H9 (cell line): Measurements from ENCODE around the gene LHFPL6. TPM values are rescaled to one million over a fixed set of nuclear protein-coding genes. Genes with fewer than 3 reads are reported as not detected.

Experiments used
- DNase-seq: peaks from one replicate; pipeline ENCODE4 v3.0.0-alpha.2; 2017
- H2AFZ ChIP-seq: one replicate; pipeline ENCODE4 v1.6.1; 2013; ENCODE audit warnings: mild to moderate bottlenecking, low read length, control low read depth, moderate library complexity
- H2AK5ac ChIP-seq: 2 replicates; pipeline ENCODE4 v1.6.1; 2013; ENCODE audit warnings: low read length, control low read depth, mixed read lengths; ENCODE audit not compliant: insufficient read length
- H2BK120ac ChIP-seq: one replicate; pipeline ENCODE4 v1.6.1; 2013; ENCODE audit warnings: low read depth, mild to moderate bottlenecking, low read length, control low read depth, inconsistent platforms; ENCODE audit not compliant: poor library complexity, severe bottlenecking
- H2BK12ac ChIP-seq: 2 replicates; pipeline ENCODE4 v1.6.1; 2013; ENCODE audit warnings: low read length, control low read depth, mixed read lengths, low read depth; ENCODE audit not compliant: insufficient read length
- H2BK15ac ChIP-seq: 2 replicates; pipeline ENCODE4 v1.6.1; 2013; ENCODE audit warnings: low read depth, low read length, control low read depth
- H2BK20ac ChIP-seq: one replicate; pipeline ENCODE4 v1.6.1; 2013; ENCODE audit warnings: low read depth, mild to moderate bottlenecking, low read length, control low read depth, inconsistent platforms; ENCODE audit not compliant: poor library complexity, severe bottlenecking
- H2BK5ac ChIP-seq: 2 replicates; pipeline ENCODE4 v1.6.1; 2013; ENCODE audit warnings: low read length, control low read depth, mixed read lengths; ENCODE audit not compliant: insufficient read length
- H3K14ac ChIP-seq: 2 replicates; pipeline ENCODE4 v1.6.1; 2013; ENCODE audit warnings: low read length, control low read depth; ENCODE audit not compliant: insufficient read depth
- H3K18ac ChIP-seq: 2 replicates; pipeline ENCODE4 v1.6.1; 2013; ENCODE audit warnings: low read depth, mild to moderate bottlenecking, mixed read lengths, low read length, control low read depth; ENCODE audit not compliant: insufficient read length
- H3K23ac ChIP-seq: 2 replicates; pipeline ENCODE4 v1.6.1; 2013; ENCODE audit warnings: low read length, control low read depth, mixed read lengths, low read depth; ENCODE audit not compliant: insufficient read length
- H3K23me2 ChIP-seq: 2 replicates; pipeline ENCODE4 v1.6.1; 2013; ENCODE audit warnings: low read depth, mild to moderate bottlenecking, mixed read lengths, low read length, control low read depth; ENCODE audit not compliant: insufficient read length, poor library complexity, severe bottlenecking
- H3K27ac ChIP-seq: 2 replicates; pipeline ENCODE4 v1.5.1; 2013; ENCODE audit warnings: low read length, control low read depth, mixed read lengths, low read depth; ENCODE audit not compliant: insufficient read length
- H3K27me3 ChIP-seq: 2 replicates; pipeline ENCODE4 v1.6.1; 2013; ENCODE audit warnings: low read length, control low read depth, inconsistent platforms; ENCODE audit not compliant: insufficient read depth
- H3K4ac ChIP-seq: 2 replicates; pipeline ENCODE4 v1.6.1; 2013; ENCODE audit warnings: low read depth, mild to moderate bottlenecking, control low read depth, inconsistent platforms, low read length, moderate library complexity
- H3K4me1 ChIP-seq: 2 replicates; pipeline ENCODE4 v1.6.1; 2013; ENCODE audit warnings: low read length, control low read depth, inconsistent platforms; ENCODE audit not compliant: insufficient read depth
- H3K4me2 ChIP-seq: 2 replicates; pipeline ENCODE4 v1.6.1; 2013; ENCODE audit warnings: low read length, control low read depth, mixed read lengths; ENCODE audit not compliant: insufficient read length, insufficient read depth
- H3K56ac ChIP-seq: 2 replicates; pipeline ENCODE4 v1.6.1; 2013; ENCODE audit warnings: low read depth, mild to moderate bottlenecking, mixed read lengths, low read length, control low read depth; ENCODE audit not compliant: insufficient read length
- H3K79me1 ChIP-seq: 2 replicates; pipeline ENCODE4 v1.6.1; 2013; ENCODE audit warnings: low read depth, mild to moderate bottlenecking, moderate library complexity, low read length, control low read depth, inconsistent platforms; ENCODE audit not compliant: insufficient read depth, poor library complexity, severe bottlenecking
- H3K79me2 ChIP-seq: 2 replicates; pipeline ENCODE4 v1.6.1; 2013; ENCODE audit warnings: low read length, control low read depth, inconsistent platforms; ENCODE audit not compliant: insufficient read depth
- H3K9ac ChIP-seq: 2 replicates; pipeline ENCODE4 v1.6.1; 2013; ENCODE audit warnings: low read length, control low read depth, mixed read lengths; ENCODE audit not compliant: insufficient read length; ENCODE audit errors: extremely low read depth
- H3K9me3 ChIP-seq: one replicate; pipeline ENCODE4 v1.6.1; 2013; ENCODE audit warnings: low read depth, low read length, inconsistent platforms; ENCODE audit not compliant: control insufficient read depth
- H3T11ph ChIP-seq: one replicate; pipeline ENCODE4 v1.6.1; 2013; ENCODE audit warnings: mild to moderate bottlenecking, low read length, control low read depth, inconsistent platforms
- H4K20me1 ChIP-seq: one replicate; pipeline ENCODE4 v1.6.1; 2013; ENCODE audit not compliant: control insufficient read depth, insufficient read length, insufficient read depth
- H4K5ac ChIP-seq: 2 replicates; pipeline ENCODE4 v1.6.1; 2013; ENCODE audit warnings: low read depth, mild to moderate bottlenecking, mixed read lengths, low read length, control low read depth; ENCODE audit not compliant: insufficient read length
- H4K8ac ChIP-seq: replicated peaks from 2 replicates; pipeline ENCODE4 v1.6.1; 2013; ENCODE audit warnings: low read length, control low read depth, mixed read lengths, low read depth; ENCODE audit not compliant: insufficient read length
- H4K91ac ChIP-seq: 2 replicates; pipeline ENCODE4 v1.6.1; 2013; ENCODE audit warnings: low read depth, mild to moderate bottlenecking, moderate library complexity, mixed read lengths, low read length, control low read depth; ENCODE audit not compliant: insufficient read length
- H3K27ac Mint-ChIP-seq, 3 experiments: 2 replicates in 2 of 3; 3 replicates in 1 of 3; pipeline ENCODE4 v1.8.0; 2020 to 2021; ENCODE audit warnings: mixed read lengths in 3 of 3, mild to moderate bottlenecking in 1 of 3, moderate library complexity in 1 of 3
- H3K27me3 Mint-ChIP-seq: 2 replicates; pipeline ENCODE4 v1.8.0; 2021; ENCODE audit warnings: low read depth, mild to moderate bottlenecking, moderate library complexity, mixed read lengths
- H3K36me3 Mint-ChIP-seq, 3 experiments: 2 replicates in 2 of 3; 3 replicates in 1 of 3; pipeline ENCODE4 v1.8.0; 2020 to 2021; ENCODE audit warnings: low read depth in 3 of 3, mixed read lengths in 3 of 3; ENCODE audit not compliant: insufficient read depth in 1 of 3
- H3K4me1 Mint-ChIP-seq, 2 experiments: 2 replicates each; pipeline ENCODE4 v1.8.0; 2020; ENCODE audit warnings: mixed read lengths in 2 of 2
- H3K4me3 Mint-ChIP-seq, 2 experiments: 2 replicates in 1 of 2; 3 replicates in 1 of 2; pipeline ENCODE4 v1.8.0; 2020 to 2021; ENCODE audit warnings: mild to moderate bottlenecking in 2 of 2, mixed read lengths in 2 of 2, moderate library complexity in 1 of 2
- H3K9me3 Mint-ChIP-seq, 2 experiments: 2 replicates in 1 of 2; 3 replicates in 1 of 2; pipeline ENCODE4 v1.8.0; 2020; ENCODE audit warnings: mild to moderate bottlenecking in 2 of 2, mixed read lengths in 2 of 2, moderate library complexity in 1 of 2
- CTCF ChIP-seq: fragments of 200-600 bp; sonication (generic); conservative IDR thresholded peaks from 3 replicates; pipeline ENCODE4 v1.8.0; 2021; ENCODE audit warnings: antibody characterized with exemption, mild to moderate bottlenecking
- WGBS: extraction: QIAGEN DNeasy Blood & Tissue Kit; methylation state at CpG from one replicate; pipeline ENCODE4 v1.1.7; 2013; ENCODE audit warnings: missing lambda C conversion rate, low lambda C conversion rate, mixed read lengths; ENCODE audit not compliant: insufficient read length; ENCODE audit errors: extremely low coverage; 5-methylcytosine and 5-hydroxymethylcytosine counted together
- total RNA-seq: library from RNA; stranded (reverse); gene quantifications from 2 replicates; pipeline ENCODE4 v1.2.1, GENCODE V29; 2021

The LHFPL6 gene
- total RNA-seq, 1 experiment from 2014 or later, result 3.5 TPM

GRCh38 chr13:39536906-39537305 lies 66.1 kb downstream of the LHFPL6 start:
- Histone ChIP-seq H3K56ac (no peak overlapping the region), H3K79me1 (no peaks in the 10 kb centered on the region), H3K27ac (no peak overlapping the region), H3K14ac (no peak overlapping the region), H3K79me2 (no peaks in the 10 kb centered on the region), H3K23ac (no peak overlapping the region), H3K27me3 (0 out of 2 replicates have a peak, but pooled peaks cover under 1% of the 10 kb centered on the region), H4K20me1 (no peaks in the 10 kb centered on the region), H4K5ac (no peak overlapping the region), H4K8ac (no peak overlapping the region), H3K18ac (no peak overlapping the region), H3K23me2 (no peaks in the 10 kb centered on the region), H2BK15ac (no peak overlapping the region), H2AFZ (no peak overlapping the region), H3K4ac (no peak overlapping the region), H3T11ph (no peak overlapping the region), H4K91ac (no peak overlapping the region), H2BK5ac (no peak overlapping the region), H2AK5ac (no peak overlapping the region), H2BK12ac (no peak overlapping the region), H2BK120ac (no peak overlapping the region), H2BK20ac (no peak overlapping the region), H3K4me2 (no peak overlapping the region), H3K4me1 (no peaks in the 10 kb centered on the region; the same call in 1 of the 2 replicates), H3K9me3 (no peaks in the 10 kb centered on the region), H3K9ac (no peak overlapping the region)
- no peaks in the 10 kb centered on the region; a peak in 1 of 5 replicates for H3K9me3 Mint-ChIP-seq
- no peak overlapping the region for H3K4me3 Mint-ChIP-seq
- no peak for TF ChIP-seq CTCF
- no peak overlapping the region for H3K27ac Mint-ChIP-seq
- no peak for DNase-seq
- H3K36me3 Mint-ChIP-seq, result no peaks in the 10 kb centered on the region
- no CpG with 5 or more reads among the region's 7 CpGs for WGBS
- peaks cover 21% of the 10 kb centered on the region for H3K27me3 Mint-ChIP-seq
- H3K4me1 Mint-ChIP-seq, result peaks cover 6 to 8% of the 10 kb centered on the region in 2 experiments; a peak in 3 of 4 replicates
